CD4-positive, alpha-beta memory T cell (primary cell): ENCODE results near the gene CCND2. TPM values are rescaled to one million over a fixed set of nuclear protein-coding genes. Genes with fewer than 3 reads are reported as not detected.

Source experiments
- CTCF ChIA-PET: fragments of 350-600 bp; sonication (Branson Sonifier 250); formaldehyde crosslinking; loops from one replicate; lab custom pipeline; 2021; ENCODE audit warnings: inconsistent platforms; ENCODE audit not compliant: partially characterized antibody; lab: Charles Lee
- POLR2A ChIA-PET: fragments of 350-600 bp; sonication (Branson Sonifier 250); formaldehyde crosslinking; loops from one replicate; lab custom pipeline; 2021; ENCODE audit not compliant: partially characterized antibody; lab: Charles Lee
- DNase-seq, 5 donors: peaks; one replicate each; pipeline versions ENCODE4 v3.0.0 to v3.0.0-alpha.2; 2020 to 2022; ENCODE audit warnings: mixed read lengths in 1 of 5
- H3K27ac ChIP-seq: one replicate; pipeline ENCODE4 v1.7.0; 2013; ENCODE audit warnings: low read depth, low read length
- H3K27me3 ChIP-seq: 2 replicates; pipeline ENCODE4 v1.7.0; 2013; ENCODE audit warnings: mild to moderate bottlenecking, low read length, moderate library complexity; ENCODE audit not compliant: insufficient read depth
- H3K36me3 ChIP-seq: 2 replicates; pipeline ENCODE4 v1.7.0; 2013; ENCODE audit warnings: mild to moderate bottlenecking, low read length, moderate library complexity; ENCODE audit not compliant: insufficient read depth
- H3K4me1 ChIP-seq: 2 replicates; pipeline ENCODE4 v1.7.0; 2013; ENCODE audit warnings: mild to moderate bottlenecking, low read length, moderate library complexity; ENCODE audit not compliant: insufficient read depth
- H3K4me3 ChIP-seq, 2 donors: one replicate each; pipeline ENCODE4 v1.7.0; 2013; ENCODE audit warnings: low read length in 2 of 2, mild to moderate bottlenecking in 1 of 2
- H3K9me3 ChIP-seq, 2 donors: one replicate each; pipeline ENCODE4 v1.7.0; 2013; ENCODE audit warnings: low read length in 2 of 2, control low read depth in 1 of 2; ENCODE audit not compliant: control insufficient read depth in 1 of 2
- H3K27ac Mint-ChIP-seq, 7 donors: one replicate each; pipeline ENCODE4 v1.8.0; 2020 to 2021; ENCODE audit warnings: mixed read lengths in 7 of 7, mild to moderate bottlenecking in 6 of 7, inconsistent platforms in 3 of 7, moderate library complexity in 3 of 7
- H3K27me3 Mint-ChIP-seq, 2 donors: one replicate each; pipeline ENCODE4 v1.8.0; 2020 to 2021; ENCODE audit warnings: mixed read lengths in 2 of 2
- H3K36me3 Mint-ChIP-seq, 2 donors: one replicate each; pipeline ENCODE4 v1.8.0; 2020 to 2021; ENCODE audit warnings: mixed read lengths in 2 of 2, inconsistent platforms in 1 of 2, mild to moderate bottlenecking in 1 of 2
- H3K4me1 Mint-ChIP-seq, 4 donors: one replicate each; pipeline ENCODE4 v1.8.0; 2020 to 2021; ENCODE audit warnings: mixed read lengths in 4 of 4, mild to moderate bottlenecking in 1 of 4
- H3K4me3 Mint-ChIP-seq, 8 donors: one replicate each; pipeline ENCODE4 v1.8.0; 2020 to 2021; ENCODE audit warnings: mixed read lengths in 8 of 8, mild to moderate bottlenecking in 7 of 8, moderate library complexity in 6 of 8, inconsistent platforms in 3 of 8
- H3K9me3 Mint-ChIP-seq, 8 donors: one replicate each; pipeline ENCODE4 v1.8.0; 2020 to 2021; ENCODE audit warnings: mixed read lengths in 8 of 8, mild to moderate bottlenecking in 5 of 8, inconsistent platforms in 3 of 8, moderate library complexity in 1 of 8
- intact Hi-C: fragments of 100-400 bp; cut with micrococcal nuclease; formaldehyde crosslinking; loops from one replicate; pipeline ENCODE4 v1.15.1; 2023
- polyA plus RNA-seq, 2 donors: library from polyadenylated mRNA; unstranded; fragments of 300-500 nt; fragmentation: Illumina TruSeq; gene quantifications; one replicate each; pipeline ENCODE4 v1.2.3, GENCODE V29; 2021
- total RNA-seq, 2 experiments: library from RNA; stranded (reverse); gene quantifications; one replicate each; pipeline ENCODE4 v1.2.3, GENCODE V29; 2021

CCND2 gene
- total and polyA plus RNA-seq, 4 experiments from 2014 or later, result 83.3 to 151 (median 127) TPM

GRCh38 chr12:4302881-4303280, 29.3 kb downstream of the CCND2 start:
- peak overlapping the region in 1 of 7 donors; percentile 20 for H3K27ac Mint-ChIP-seq
- H3K27ac ChIP-seq, result no peak overlapping the region
- no peaks in the 10 kb centered on the region for H3K9me3 Mint-ChIP-seq
- no peaks in the 10 kb centered on the region for H3K4me1 ChIP-seq
- H3K4me3 Mint-ChIP-seq, result no peak overlapping the region
- no peaks in the 10 kb centered on the region for H3K9me3 ChIP-seq
- H3K4me1 Mint-ChIP-seq, result peaks cover 5 to 12% (median 8%) of the 10 kb centered on the region in 4 donors
- no peak for DNase-seq
- peaks cover 81% of the 10 kb centered on the region for H3K36me3 ChIP-seq
- H3K4me3 ChIP-seq, result no peak overlapping the region
- intact Hi-C loops, result no loop called here
- H3K27me3 Mint-ChIP-seq, result no peaks in the 10 kb centered on the region
- ChIA-PET POLR2A (interaction anchor here (0.6 kb wide), 1 partner anchor 8 kb away, joined by 3 read pairs; no protein-coding TSS in a partner anchor), CTCF (interaction anchor here (0.6 kb wide), 1 partner anchor 417 kb away, joined by 3 read pairs; no protein-coding TSS in a partner anchor)
- H3K36me3 Mint-ChIP-seq, result peaks cover 70 to 93% of the 10 kb centered on the region in 2 donors
- no peaks in the 10 kb centered on the region for H3K27me3 ChIP-seq

DNA sequence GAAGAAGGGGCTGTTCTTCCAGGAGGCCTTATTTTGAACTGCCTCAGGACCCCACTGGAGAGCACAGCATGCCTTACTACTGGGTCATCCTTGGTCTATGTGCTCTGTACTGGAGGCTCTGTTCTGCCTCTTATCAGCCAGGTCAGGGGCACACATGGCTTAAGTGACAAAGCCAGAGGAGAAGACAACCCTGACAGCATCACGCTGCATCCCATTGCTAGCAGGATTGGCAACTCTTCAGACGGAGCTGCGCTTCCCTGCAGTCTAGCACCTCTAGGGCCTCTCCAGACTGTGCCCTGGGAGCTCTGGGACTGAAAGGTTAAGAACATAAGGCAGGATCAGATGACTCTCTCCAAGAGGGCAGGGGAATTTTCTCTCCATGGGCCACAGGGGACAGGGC, 30.2 kb downstream of the CCND2 start:
- CTCF ChIA-PET, result interaction anchor here (0.6 kb wide), 1 partner anchor 418 kb away, joined by 3 read pairs; no protein-coding TSS in a partner anchor
- Mint-ChIP-seq H3K9me3 (no peaks in the 10 kb centered on the region), H3K4me3 (no peak overlapping the region), H3K27ac (peak overlapping the region in 4 of 7 donors; percentile 29 to 51 (median 42)), H3K36me3 (peaks cover 74 to 94% of the 10 kb centered on the region in 2 donors), H3K27me3 (no peaks in the 10 kb centered on the region), H3K4me1 (peaks cover under 1 to 12% (median 6%) of the 10 kb centered on the region in 4 donors)
- Histone ChIP-seq H3K27me3 (no peaks in the 10 kb centered on the region), H3K36me3 (peaks cover 80% of the 10 kb centered on the region), H3K9me3 (no peaks in the 10 kb centered on the region), H3K27ac (no peak overlapping the region), H3K4me3 (no peak overlapping the region), H3K4me1 (no peaks in the 10 kb centered on the region)
- POLR2A ChIA-PET, result interaction anchor here (0.6 kb wide), 1 partner anchor 9 kb away, joined by 3 read pairs; no protein-coding TSS in a partner anchor
- intact Hi-C loops, result no loop called here
- no peak for DNase-seq

DNA sequence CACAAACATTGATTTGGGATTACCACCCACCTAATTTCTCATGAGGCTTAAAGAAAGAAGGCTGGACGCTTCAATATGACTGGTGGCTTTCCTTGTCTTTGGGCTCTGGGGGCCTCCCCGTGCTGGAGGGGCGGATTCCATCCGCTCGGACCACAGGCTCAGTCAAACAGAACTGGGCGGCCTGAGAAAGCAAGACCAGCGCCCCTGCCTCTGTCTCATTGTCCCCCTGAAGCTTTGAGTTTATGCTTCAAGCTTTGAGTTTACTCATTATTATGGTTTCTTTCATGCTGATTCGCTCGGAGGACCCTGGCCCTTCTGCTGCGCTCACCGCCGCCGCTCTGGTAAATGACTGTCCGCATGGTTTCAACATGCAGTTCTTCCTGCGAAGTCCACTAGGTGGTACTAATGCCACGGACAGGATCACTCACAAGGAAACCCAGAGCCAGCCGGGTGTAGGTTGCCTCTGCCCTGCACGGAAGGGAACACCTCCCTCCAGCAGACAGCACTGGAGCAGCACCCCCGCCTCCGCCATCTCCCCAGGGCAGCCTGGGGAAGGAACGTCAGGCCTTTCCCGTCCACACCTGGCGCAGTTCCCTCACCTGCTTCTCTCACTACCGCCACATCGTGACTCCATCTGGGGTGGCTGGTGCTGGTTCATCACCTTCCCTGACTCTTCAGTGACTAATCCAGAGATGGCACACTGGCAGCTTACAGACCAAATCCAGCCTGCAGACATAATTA, 34.2 kb downstream of the CCND2 start:
- Mint-ChIP-seq H3K27ac (peak overlapping the region in 3 of 7 donors; percentile 29 to 79 (median 46)), H3K4me1 (peaks cover 0 to 5% (median 1%) of the 10 kb centered on the region in 4 donors), H3K4me3 (no peak overlapping the region), H3K36me3 (peaks cover 56 to 72% of the 10 kb centered on the region in 2 donors), H3K27me3 (no peaks in the 10 kb centered on the region), H3K9me3 (no peaks in the 10 kb centered on the region)
- DNase-seq, result no peak
- ChIA-PET POLR2A (no interaction called here), CTCF (interaction anchor here (1.6 kb wide), 1 partner anchor 18 kb away, joined by 3 read pairs; no protein-coding TSS in a partner anchor)
- intact Hi-C loops, result no loop called here
- H3K9me3 ChIP-seq, result no peaks in the 10 kb centered on the region
- no peaks in the 10 kb centered on the region for H3K4me1 ChIP-seq
- H3K4me3 ChIP-seq, result no peak overlapping the region
- no peaks in the 10 kb centered on the region for H3K27me3 ChIP-seq
- H3K36me3 ChIP-seq, result peaks cover 51% of the 10 kb centered on the region
- no peak overlapping the region for H3K27ac ChIP-seq

DNA sequence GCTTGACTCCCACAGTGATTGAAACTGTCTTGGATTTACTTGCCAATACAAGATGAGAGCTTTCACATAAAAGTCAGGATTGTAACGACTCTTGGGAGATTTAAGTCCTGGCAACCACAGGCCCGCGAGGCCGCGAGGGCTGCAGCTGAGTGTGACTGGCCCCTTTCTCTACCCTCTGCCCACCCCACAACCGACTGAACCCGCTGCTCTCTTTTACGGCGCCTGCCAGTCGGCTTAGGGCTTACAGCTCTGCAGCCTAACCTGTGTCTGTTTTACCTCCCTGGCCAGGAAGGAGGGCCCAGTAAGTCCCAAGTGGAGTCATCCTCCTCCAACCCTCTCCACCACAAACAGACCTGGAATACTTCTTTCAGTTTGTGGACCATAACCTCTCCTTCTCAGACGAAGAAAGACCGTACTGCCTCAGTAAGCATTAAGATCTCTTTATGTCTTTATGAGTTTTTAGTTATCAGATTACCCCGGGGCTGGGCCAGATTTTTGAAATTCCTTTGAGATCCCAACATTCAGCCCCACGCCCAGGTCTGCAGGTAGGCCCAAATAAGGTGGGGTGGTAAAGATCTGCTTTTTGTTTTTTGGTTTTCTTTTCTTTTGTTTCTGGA, 34.9 kb downstream of the CCND2 start:
- H3K36me3 ChIP-seq, result peaks cover 45% of the 10 kb centered on the region
- intact Hi-C loops, result no loop called here
- no peaks in the 10 kb centered on the region for H3K27me3 ChIP-seq
- no peak for DNase-seq
- H3K27me3 Mint-ChIP-seq, result no peaks in the 10 kb centered on the region
- no peaks in the 10 kb centered on the region for H3K4me1 ChIP-seq
- no peak overlapping the region for H3K27ac Mint-ChIP-seq
- H3K36me3 Mint-ChIP-seq, result peaks cover 52 to 67% of the 10 kb centered on the region in 2 donors
- no peak overlapping the region for H3K27ac ChIP-seq
- H3K9me3 Mint-ChIP-seq, result no peaks in the 10 kb centered on the region
- H3K4me3 ChIP-seq, result no peak overlapping the region
- ChIA-PET CTCF (interaction anchor here (1.6 kb wide), 1 partner anchor 17 kb away, joined by 3 read pairs; no protein-coding TSS in a partner anchor), POLR2A (no interaction called here)
- peaks cover 0 to 5% (median 1%) of the 10 kb centered on the region in 4 donors for H3K4me1 Mint-ChIP-seq
- no peak overlapping the region for H3K4me3 Mint-ChIP-seq
- H3K9me3 ChIP-seq, result no peaks in the 10 kb centered on the region

DNA sequence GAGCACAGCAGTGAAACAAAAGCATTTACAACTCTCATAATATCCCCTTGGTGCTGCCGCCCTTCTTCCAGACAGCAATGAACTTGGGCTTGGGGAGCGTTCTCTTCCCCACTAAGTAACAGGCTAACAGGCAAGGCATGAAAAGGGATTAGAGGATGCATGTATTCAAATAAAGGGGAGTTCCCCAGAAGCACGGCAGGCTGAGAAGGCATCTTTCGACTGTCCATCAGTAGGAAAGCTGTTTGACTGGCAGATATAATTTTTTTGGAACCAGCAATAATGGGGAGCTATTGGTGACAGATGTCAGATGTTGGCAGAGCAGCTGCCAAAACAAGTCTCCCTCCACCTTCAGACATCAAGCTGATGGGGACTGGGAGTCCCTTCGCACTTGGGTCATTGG, 38.2 kb downstream of the CCND2 start:
- H3K9me3 Mint-ChIP-seq, result peaks cover 0 to 3% (median 0%) of the 10 kb centered on the region in 8 donors
- Histone ChIP-seq H3K27ac (no peak overlapping the region), H3K4me3 (no peak overlapping the region), H3K36me3 (peaks cover 18% of the 10 kb centered on the region), H3K4me1 (no peaks in the 10 kb centered on the region), H3K27me3 (no peaks in the 10 kb centered on the region), H3K9me3 (no peaks in the 10 kb centered on the region)
- intact Hi-C loops, result no loop called here
- no peaks in the 10 kb centered on the region for H3K27me3 Mint-ChIP-seq
- CTCF ChIA-PET, result no interaction called here
- DNase-seq, result no peak
- POLR2A ChIA-PET, result interaction anchor here (1.6 kb wide), 1 partner anchor 10 kb away, joined by 4 read pairs; the partner anchor contains the start of gene TIGAR
- peak overlapping the region in 1 of 7 donors; percentile 51 for H3K27ac Mint-ChIP-seq
- peaks cover 29 to 40% of the 10 kb centered on the region in 2 donors for H3K36me3 Mint-ChIP-seq
- H3K4me1 Mint-ChIP-seq, result peaks cover 0 to 5% (median 1%) of the 10 kb centered on the region in 4 donors
- no peak overlapping the region for H3K4me3 Mint-ChIP-seq

GRCh38 chr12:4312251-4312650, 38.7 kb downstream of the CCND2 start:
- DNase-seq, result no peak
- intact Hi-C loops, result no loop called here
- no peak overlapping the region for H3K27ac Mint-ChIP-seq
- CTCF ChIA-PET, result no interaction called here
- Histone ChIP-seq H3K36me3 (peaks cover 14% of the 10 kb centered on the region), H3K27ac (no peak overlapping the region), H3K27me3 (no peaks in the 10 kb centered on the region), H3K9me3 (no peaks in the 10 kb centered on the region), H3K4me3 (no peak overlapping the region), H3K4me1 (no peaks in the 10 kb centered on the region)
- H3K36me3 Mint-ChIP-seq, result peaks cover 29 to 35% of the 10 kb centered on the region in 2 donors
- H3K4me3 Mint-ChIP-seq, result no peak overlapping the region
- peaks cover 0 to 3% (median 0%) of the 10 kb centered on the region in 8 donors for H3K9me3 Mint-ChIP-seq
- peaks cover 0 to 5% (median 1%) of the 10 kb centered on the region in 4 donors for H3K4me1 Mint-ChIP-seq
- POLR2A ChIA-PET, result interaction anchor here (1.6 kb wide), 1 partner anchor 9 kb away, joined by 4 read pairs; the partner anchor contains the start of gene TIGAR
- no peaks in the 10 kb centered on the region for H3K27me3 Mint-ChIP-seq

DNA sequence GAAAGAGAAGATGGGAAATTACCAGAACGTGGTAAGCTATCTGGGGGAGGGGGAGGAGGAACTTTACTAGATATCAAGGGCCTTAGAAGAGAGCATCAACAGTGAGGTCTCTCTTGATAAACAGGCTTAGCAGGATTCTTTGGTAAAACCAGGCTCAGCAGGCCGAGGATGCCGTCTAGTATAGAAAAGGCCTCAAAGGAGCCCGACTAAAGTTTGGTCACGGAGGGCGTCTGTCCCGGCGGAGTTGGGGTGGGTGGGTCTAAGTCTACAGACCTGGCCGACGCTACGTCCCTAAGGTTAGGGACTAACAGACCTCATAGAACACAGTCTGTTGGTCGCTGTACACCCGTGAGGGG, 46.9 kb downstream of the CCND2 start:
- Histone ChIP-seq H3K36me3 (no peaks in the 10 kb centered on the region), H3K27me3 (no peaks in the 10 kb centered on the region), H3K4me1 (peaks cover 30% of the 10 kb centered on the region), H3K27ac (peak overlapping the region; percentile 81), H3K4me3 (peak overlapping the region; percentile 97), H3K9me3 (no peaks in the 10 kb centered on the region)
- H3K36me3 Mint-ChIP-seq, result peaks cover 4 to 17% of the 10 kb centered on the region in 2 donors
- POLR2A ChIA-PET, result interaction anchor here (0.6 to 3.1 kb wide), 10 partner anchors 11 to 451 kb away, joined by 3 to 11 read pairs (median 3); partner anchors contain the start of gene CCND2
- CTCF ChIA-PET, result no interaction called here
- H3K27me3 Mint-ChIP-seq, result no peaks in the 10 kb centered on the region
- no peak for DNase-seq
- intact Hi-C loops, result loop anchor here (2.0 kb wide), 1 partner anchor 448 kb away; the partner anchor contains the start of gene PARP11
- peaks cover 0 to 3% (median 0%) of the 10 kb centered on the region in 8 donors for H3K9me3 Mint-ChIP-seq
- peak overlapping the region; percentile 93 to 97 (median 95) for H3K27ac Mint-ChIP-seq
- peaks cover 22 to 52% (median 33%) of the 10 kb centered on the region in 4 donors for H3K4me1 Mint-ChIP-seq
- H3K4me3 Mint-ChIP-seq, result peak overlapping the region; percentile 83 to 95 (median 93)
